SH-SY5Y (cell line): ENCODE data around the gene RBM15.

Source experiments
- GATA2 ChIP-seq: IDR thresholded peaks from 2 replicates; pipeline ENCODE4 v1.6.1; 2011; ENCODE audit warnings: mild to moderate bottlenecking, low read depth, low read length
- GATA3 ChIP-seq: IDR thresholded peaks from 2 replicates; pipeline ENCODE4 v1.6.1; 2011; ENCODE audit warnings: low read depth, mild to moderate bottlenecking, low read length, moderate library complexity

DNA sequence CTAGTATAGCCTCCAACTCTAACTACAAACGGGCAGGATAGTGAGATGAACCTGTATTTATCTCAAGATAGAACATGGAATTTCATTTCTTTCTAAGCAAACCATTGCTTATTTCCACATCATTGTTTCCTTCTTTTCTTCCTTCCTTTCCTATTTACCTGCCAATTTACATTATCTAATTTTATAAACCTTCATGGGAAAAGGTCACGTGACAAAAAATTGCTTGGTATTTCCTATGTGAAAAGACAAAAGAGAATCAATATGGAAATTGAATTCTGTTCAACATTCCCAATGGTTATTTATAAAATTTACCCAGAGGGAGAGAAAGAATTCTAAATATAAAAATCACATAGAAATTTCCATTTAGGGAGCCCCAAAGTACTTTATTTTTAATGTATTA, 22.4 kb upstream of the RBM15 start:
- TF ChIP-seq GATA3 (no peak), GATA2 (no peak)
